ENCODE results near the gene PRMT1. TPM values are rescaled to one million over a fixed set of nuclear protein-coding genes. Genes with fewer than 3 reads are reported as not detected.

The PRMT1 gene
- total and polyA plus RNA-seq, 2 of the 13 experiments (the other 11 are each of a cell fraction or from before 2014, with no cell fraction given) = 324 to 374 TPM

DNA sequence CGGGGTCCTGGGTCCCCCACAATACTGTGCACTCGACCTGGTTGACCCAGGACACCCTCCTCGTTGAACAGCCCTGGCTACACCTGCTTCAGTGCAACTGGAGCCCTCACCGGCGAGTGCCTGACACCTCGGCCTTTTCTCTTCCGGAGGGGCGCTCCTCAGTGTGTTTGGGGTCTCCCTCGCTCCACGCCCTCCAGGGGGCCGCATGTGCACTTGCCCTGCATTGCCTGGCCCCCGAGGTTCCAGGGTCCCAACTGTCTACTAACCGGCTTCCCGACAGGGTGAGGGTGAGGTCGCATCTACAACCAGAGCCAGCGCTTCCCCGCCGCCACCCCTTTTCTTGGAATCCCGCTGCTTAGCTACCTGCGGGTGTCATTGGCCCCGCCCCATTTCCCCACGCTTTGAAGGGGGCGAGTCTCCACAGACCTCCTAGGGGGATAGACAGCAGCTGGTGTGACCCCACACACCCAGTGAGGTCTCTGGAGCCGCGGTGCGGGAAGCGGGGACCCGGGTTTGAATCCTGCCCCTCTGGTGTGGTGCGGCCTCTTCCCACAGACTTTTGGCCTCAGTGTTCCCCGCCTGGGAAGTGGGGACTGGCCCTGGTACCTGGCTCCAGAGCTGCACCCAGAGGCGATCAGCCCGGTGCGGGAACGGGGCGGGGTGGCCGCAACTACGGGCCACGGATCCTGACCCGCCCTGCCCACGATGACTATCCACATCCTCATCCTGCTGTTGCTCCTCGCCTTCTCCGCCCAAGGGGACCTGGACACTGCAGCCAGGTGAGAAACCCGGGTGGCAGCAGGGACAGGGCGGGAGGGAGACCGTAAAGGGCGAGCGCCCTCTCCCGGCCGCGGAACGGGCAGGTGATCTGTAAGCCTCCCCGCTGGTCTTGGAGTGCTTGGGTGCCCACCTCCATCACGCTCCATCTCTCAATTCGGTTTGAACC lies 12.3 kb downstream of the PRMT1 start, which contains the start of gene ADM5 (continued):
- TF ChIP-seq, protein P1, sequence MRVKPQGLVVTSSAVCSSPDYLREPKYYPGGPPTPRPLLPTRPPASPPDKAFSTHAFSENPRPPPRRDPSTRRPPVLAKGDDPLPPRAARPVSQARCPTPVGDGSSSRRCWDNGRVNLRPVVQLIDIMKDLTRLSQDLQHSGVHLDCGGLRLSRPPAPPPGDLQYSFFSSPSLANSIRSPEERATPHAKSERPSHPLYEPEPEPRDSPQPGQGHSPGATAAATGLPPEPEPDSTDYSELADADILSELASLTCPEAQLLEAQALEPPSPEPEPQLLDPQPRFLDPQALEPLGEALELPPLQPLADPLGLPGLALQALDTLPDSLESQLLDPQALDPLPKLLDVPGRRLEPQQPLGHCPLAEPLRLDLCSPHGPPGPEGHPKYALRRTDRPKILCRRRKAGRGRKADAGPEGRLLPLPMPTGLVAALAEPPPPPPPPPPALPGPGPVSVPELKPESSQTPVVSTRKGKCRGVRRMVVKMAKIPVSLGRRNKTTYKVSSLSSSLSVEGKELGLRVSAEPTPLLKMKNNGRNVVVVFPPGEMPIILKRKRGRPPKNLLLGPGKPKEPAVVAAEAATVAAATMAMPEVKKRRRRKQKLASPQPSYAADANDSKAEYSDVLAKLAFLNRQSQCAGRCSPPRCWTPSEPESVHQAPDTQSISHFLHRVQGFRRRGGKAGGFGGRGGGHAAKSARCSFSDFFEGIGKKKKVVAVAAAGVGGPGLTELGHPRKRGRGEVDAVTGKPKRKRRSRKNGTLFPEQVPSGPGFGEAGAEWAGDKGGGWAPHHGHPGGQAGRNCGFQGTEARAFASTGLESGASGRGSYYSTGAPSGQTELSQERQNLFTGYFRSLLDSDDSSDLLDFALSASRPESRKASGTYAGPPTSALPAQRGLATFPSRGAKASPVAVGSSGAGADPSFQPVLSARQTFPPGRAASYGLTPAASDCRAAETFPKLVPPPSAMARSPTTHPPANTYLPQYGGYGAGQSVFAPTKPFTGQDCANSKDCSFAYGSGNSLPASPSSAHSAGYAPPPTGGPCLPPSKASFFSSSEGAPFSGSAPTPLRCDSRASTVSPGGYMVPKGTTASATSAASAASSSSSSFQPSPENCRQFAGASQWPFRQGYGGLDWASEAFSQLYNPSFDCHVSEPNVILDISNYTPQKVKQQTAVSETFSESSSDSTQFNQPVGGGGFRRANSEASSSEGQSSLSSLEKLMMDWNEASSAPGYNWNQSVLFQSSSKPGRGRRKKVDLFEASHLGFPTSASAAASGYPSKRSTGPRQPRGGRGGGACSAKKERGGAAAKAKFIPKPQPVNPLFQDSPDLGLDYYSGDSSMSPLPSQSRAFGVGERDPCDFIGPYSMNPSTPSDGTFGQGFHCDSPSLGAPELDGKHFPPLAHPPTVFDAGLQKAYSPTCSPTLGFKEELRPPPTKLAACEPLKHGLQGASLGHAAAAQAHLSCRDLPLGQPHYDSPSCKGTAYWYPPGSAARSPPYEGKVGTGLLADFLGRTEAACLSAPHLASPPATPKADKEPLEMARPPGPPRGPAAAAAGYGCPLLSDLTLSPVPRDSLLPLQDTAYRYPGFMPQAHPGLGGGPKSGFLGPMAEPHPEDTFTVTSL (CRISPR knock-in tag; IDR thresholded peaks at IDR 0.05; ENCODE audit: borderline replicate concordance) = no peak
- TF ChIP-seq ATF4 (CRISPR knock-in tag; IDR thresholded peaks at IDR 0.05) (no peak), GTF3A (CRISPR knock-in tag; conservative IDR thresholded peaks at IDR 0.05) (no peak), AGO1 (IDR thresholded peaks at IDR 0.05; ENCODE audit: low read depth, low read length, poor library complexity, severe bottlenecking) (peak; percentile 76), ATF7 (IDR thresholded peaks at IDR 0.05) (no peak), ATF7 (CRISPR knock-in tag; IDR thresholded peaks at IDR 0.05) (no peak), AKAP8 (CRISPR knock-in tag; IDR thresholded peaks at IDR 0.05) (peak; percentile 3; the same call in 1 of the 2 replicates), POLR2A (IDR thresholded peaks at IDR 0.05; ENCODE audit: insufficient read depth in 1 of 2, low read depth in 2 of 2, low read length in 2 of 2) (peak in 1 of 2 experiments; percentile 33; a peak in 2 of 4 replicates), PHB2 (IDR thresholded peaks at IDR 0.05; ENCODE audit: partially characterized antibody) (no peak), SRY (CRISPR knock-in tag; IDR thresholded peaks at IDR 0.05) (0 out of 2 replicates have a peak, but pooled peaks have one; percentile 39), ZNF121 (CRISPR knock-in tag; IDR thresholded peaks at IDR 0.05) (no peak), RBFOX2 (IDR thresholded peaks at IDR 0.05; ENCODE audit: low read depth, low read length) (peak; percentile 66), ARNT2 (CRISPR knock-in tag; IDR thresholded peaks at IDR 0.05; ENCODE audit: low read depth) (no peak), ZNF562 (CRISPR knock-in tag; IDR thresholded peaks at IDR 0.05; ENCODE audit: borderline replicate concordance) (no peak), XBP1 (CRISPR knock-in tag; IDR thresholded peaks at IDR 0.05) (no peak), ATAD3A (CRISPR knock-in tag; IDR thresholded peaks at IDR 0.05) (no peak)
- TF ChIP-seq, protein P2, sequence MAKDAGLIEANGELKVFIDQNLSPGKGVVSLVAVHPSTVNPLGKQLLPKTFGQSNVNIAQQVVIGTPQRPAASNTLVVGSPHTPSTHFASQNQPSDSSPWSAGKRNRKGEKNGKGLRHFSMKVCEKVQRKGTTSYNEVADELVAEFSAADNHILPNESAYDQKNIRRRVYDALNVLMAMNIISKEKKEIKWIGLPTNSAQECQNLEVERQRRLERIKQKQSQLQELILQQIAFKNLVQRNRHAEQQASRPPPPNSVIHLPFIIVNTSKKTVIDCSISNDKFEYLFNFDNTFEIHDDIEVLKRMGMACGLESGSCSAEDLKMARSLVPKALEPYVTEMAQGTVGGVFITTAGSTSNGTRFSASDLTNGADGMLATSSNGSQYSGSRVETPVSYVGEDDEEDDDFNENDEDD (CRISPR knock-in tag; IDR thresholded peaks at IDR 0.05; ENCODE audit: borderline replicate concordance) = no peak
- TF ChIP-seq, protein P3, sequence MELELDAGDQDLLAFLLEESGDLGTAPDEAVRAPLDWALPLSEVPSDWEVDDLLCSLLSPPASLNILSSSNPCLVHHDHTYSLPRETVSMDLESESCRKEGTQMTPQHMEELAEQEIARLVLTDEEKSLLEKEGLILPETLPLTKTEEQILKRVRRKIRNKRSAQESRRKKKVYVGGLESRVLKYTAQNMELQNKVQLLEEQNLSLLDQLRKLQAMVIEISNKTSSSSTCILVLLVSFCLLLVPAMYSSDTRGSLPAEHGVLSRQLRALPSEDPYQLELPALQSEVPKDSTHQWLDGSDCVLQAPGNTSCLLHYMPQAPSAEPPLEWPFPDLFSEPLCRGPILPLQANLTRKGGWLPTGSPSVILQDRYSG (CRISPR knock-in tag; IDR thresholded peaks at IDR 0.05) = no peak

Measured in HepG2 (cell line).